GM19468 (cell line): ENCODE measurements around the gene PDE4D.
"Not testable (repeated sequence)": the region's sequence is repeated elsewhere in the genome, so short reads cannot be mapped to it uniquely, and the experiment has no call there.

ENCODE experiments used
- ATAC-seq: cut with Tn5 transposase; IDR thresholded peaks from one replicate; pipeline ENCODE4 v1.9.1; 2021; ENCODE audit warnings: mild to moderate bottlenecking, moderate library complexity, moderate number of reproducible peaks; ENCODE audit not compliant: unreplicated experiment; ENCODE audit errors: extremely low read depth

The PDE4D gene

GRCh38 chr5:59673438-59674058 is 220.0 kb downstream of the PDE4D start:
- ATAC-seq = no peak

- ATAC-seq = no peak
Measured at GRCh38 chr5:59666440-59667068, 227.0 kb downstream of the PDE4D start.

GRCh38 chr5:59665832-59666203 is 227.7 kb downstream of the PDE4D start:
- not testable (repeated sequence) for ATAC-seq

GRCh38 chr5:59665086-59665831 is 228.3 kb downstream of the PDE4D start:
- no peak for ATAC-seq

GRCh38 chr5:59661954-59662615 is 231.4 kb downstream of the PDE4D start:
- ATAC-seq = no peak

GRCh38 chr5:59661311-59661710 is 232.2 kb downstream of the PDE4D start:
- no peak for ATAC-seq

GRCh38 chr5:59660737-59661136 is 232.8 kb downstream of the PDE4D start:
- no peak for ATAC-seq

GRCh38 chr5:59656351-59657254 is 236.9 kb downstream of the PDE4D start:
- ATAC-seq = no peak

GRCh38 chr5:59655693-59656309 is 237.7 kb downstream of the PDE4D start:
- no peak for ATAC-seq

- ATAC-seq = no peak
Measured at GRCh38 chr5:59654691-59655090, 238.8 kb downstream of the PDE4D start.

GRCh38 chr5:59652449-59652848 is 241.1 kb downstream of the PDE4D start:
- ATAC-seq = no peak

GRCh38 chr5:59648949-59649921 is 244.3 kb downstream of the PDE4D start:
- ATAC-seq = no peak

GRCh38 chr5:59648038-59648831 is 245.3 kb downstream of the PDE4D start:
- no peak for ATAC-seq

GRCh38 chr5:59645380-59645779 is 248.1 kb downstream of the PDE4D start:
- no peak for ATAC-seq

- ATAC-seq = no peak
Measured at GRCh38 chr5:59640411-59640810, 253.1 kb downstream of the PDE4D start.

GRCh38 chr5:59637884-59638580 is 255.5 kb downstream of the PDE4D start:
- ATAC-seq = no peak

- ATAC-seq = no peak
Measured at GRCh38 chr5:59629561-59629960, 264.0 kb downstream of the PDE4D start.
